Stomach (tissue), 9 donors: ENCODE measurements around the gene S100A4. TPM values are rescaled to one million over a fixed set of nuclear protein-coding genes. Genes with fewer than 3 reads are reported as not detected.
A peak's percentile ranks its signal among the peaks of the same experiment; 100 is the strongest.

ENCODE experiments used
- DNase-seq, 2 donors: peaks; one replicate each; pipeline versions ENCODE4 v3.0.0 to v3.0.0-alpha.2; 2013 to 2019
- H3K27ac ChIP-seq, 5 donors: fragments of 200-600 bp in 4 of 5; sonication (generic) in 4 of 5; one replicate each; pipeline ENCODE4 v1.5.1; 2013 to 2019; ENCODE audit warnings: mild to moderate bottlenecking in 1 of 5, moderate library complexity in 1 of 5
- H3K27me3 ChIP-seq, 3 donors: fragments of 200-600 bp; sonication (generic); one replicate each; pipeline ENCODE4 v1.5.1; 2017 to 2019; ENCODE audit warnings: mixed run types in 1 of 3
- H3K36me3 ChIP-seq, 4 donors: fragments of 200-600 bp; sonication (generic); 1 replicate in 3 of 4; 2 replicates in 1 of 4; pipeline ENCODE4 v1.5.1; 2016 to 2019
- H3K4me1 ChIP-seq, 4 donors: fragments of 200-600 bp; sonication (generic); one replicate each; pipeline ENCODE4 v1.5.1; 2016 to 2019
- H3K4me3 ChIP-seq, 4 donors: fragments of 200-600 bp; sonication (generic) in 3 of 4; one replicate each; pipeline ENCODE4 v1.5.1; 2016 to 2019; ENCODE audit warnings: mild to moderate bottlenecking in 1 of 4
- H3K9me3 ChIP-seq, 4 donors: fragments of 200-600 bp; sonication (generic); one replicate each; pipeline ENCODE4 v1.5.1; 2016 to 2019
- EP300 ChIP-seq: sonication (generic); formaldehyde crosslinking; IDR thresholded peaks from one replicate; pipeline ENCODE4 v1.6.1; 2017; ENCODE audit warnings: antibody characterized with exemption
- POLR2A ChIP-seq, 4 donors: fragments of 450-650 bp; IDR thresholded peaks; one replicate each; pipeline ENCODE4 v1.6.1; 2016; ENCODE audit warnings: antibody characterized with exemption in 4 of 4, control low read depth in 2 of 4, mild to moderate bottlenecking in 1 of 4, moderate library complexity in 1 of 4
- POLR2AphosphoS5 ChIP-seq, 3 donors: sonication (generic); formaldehyde crosslinking; IDR thresholded peaks; one replicate each; pipeline ENCODE4 v1.6.1; 2016; ENCODE audit warnings: antibody characterized with exemption in 3 of 3
- WGBS, 5 donors: extraction: QIAGEN DNeasy Blood & Tissue Kit in 3 of 5; methylation state at CpG; one replicate each; pipeline versions ENCODE4 v1.1.5 to v1.1.7; 2013 to 2018; 5-methylcytosine and 5-hydroxymethylcytosine counted together
- intact Hi-C: fragments of 100-400 bp; cut with DNase I; formaldehyde crosslinking; loops from one replicate; pipeline ENCODE4 v1.15.1; 2023; ENCODE audit warnings: low total_unique reads
- polyA plus RNA-seq, 3 donors: library from polyadenylated mRNA; stranded (reverse); fragments of 200-250 nt; gene quantifications; one replicate each; pipeline ENCODE4 v1.2.3, GENCODE V29; 2013
- total RNA-seq, 5 donors: library from RNA; depleted of rRNA; stranded (reverse); fragments of >200 nt; gene quantifications; one replicate each; pipeline versions ENCODE4 v1.1.0 to v1.2.3, GENCODE V29; 2014 to 2016
- TF ChIP-seq, protein P1 (sequence below), 7 experiments: fragments of 450-650 bp in 4 of 7; fragments of 200-600 bp in 3 of 7; sonication (generic) in 3 of 7; IDR thresholded peaks; one replicate each; pipeline ENCODE4 v1.5.1; 2016 to 2019; ENCODE audit warnings: antibody characterized with exemption in 7 of 7, control low read depth in 2 of 7, mild to moderate bottlenecking in 1 of 7
- donor health status: healthy with polysubstance abuse.
- donor health status: Bipolar disorder and iron deficiency.
- donor health status: healthy.

Gene S100A4
- total and polyA plus RNA-seq, 8 donors = 9.9 to 541 (median 40.1) TPM

DNA sequence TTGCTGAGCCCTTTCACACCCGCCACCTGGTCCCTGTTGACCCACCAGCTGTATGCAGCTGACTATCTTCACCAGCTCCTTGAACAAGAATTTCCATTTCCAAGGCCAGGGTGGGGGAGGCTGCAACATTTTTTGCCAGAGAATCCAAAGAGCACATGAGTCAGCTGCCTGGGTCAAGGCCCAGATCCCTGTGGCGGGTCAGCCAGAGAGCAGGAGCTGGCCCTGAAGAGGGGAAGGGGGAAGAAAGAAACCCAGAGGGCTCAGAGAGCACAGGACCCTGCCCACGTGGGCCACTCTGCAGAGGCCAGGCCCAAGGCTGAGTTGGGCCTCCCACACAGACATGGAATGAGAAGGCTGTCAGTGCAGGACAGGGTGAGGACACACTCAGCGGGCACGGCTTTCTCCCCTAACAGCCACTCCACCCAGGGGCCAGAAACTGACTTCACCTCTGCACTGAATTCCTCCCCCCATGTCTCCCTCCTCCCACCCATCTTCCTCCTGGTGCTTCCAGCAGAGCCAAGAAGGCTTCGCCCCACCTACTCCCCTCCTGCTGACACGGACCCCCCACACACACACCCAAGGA lies 38.7 kb downstream of the S100A4 start:
- peak; percentile 52 to 90 for DNase-seq
- TF ChIP-seq, protein P1, sequence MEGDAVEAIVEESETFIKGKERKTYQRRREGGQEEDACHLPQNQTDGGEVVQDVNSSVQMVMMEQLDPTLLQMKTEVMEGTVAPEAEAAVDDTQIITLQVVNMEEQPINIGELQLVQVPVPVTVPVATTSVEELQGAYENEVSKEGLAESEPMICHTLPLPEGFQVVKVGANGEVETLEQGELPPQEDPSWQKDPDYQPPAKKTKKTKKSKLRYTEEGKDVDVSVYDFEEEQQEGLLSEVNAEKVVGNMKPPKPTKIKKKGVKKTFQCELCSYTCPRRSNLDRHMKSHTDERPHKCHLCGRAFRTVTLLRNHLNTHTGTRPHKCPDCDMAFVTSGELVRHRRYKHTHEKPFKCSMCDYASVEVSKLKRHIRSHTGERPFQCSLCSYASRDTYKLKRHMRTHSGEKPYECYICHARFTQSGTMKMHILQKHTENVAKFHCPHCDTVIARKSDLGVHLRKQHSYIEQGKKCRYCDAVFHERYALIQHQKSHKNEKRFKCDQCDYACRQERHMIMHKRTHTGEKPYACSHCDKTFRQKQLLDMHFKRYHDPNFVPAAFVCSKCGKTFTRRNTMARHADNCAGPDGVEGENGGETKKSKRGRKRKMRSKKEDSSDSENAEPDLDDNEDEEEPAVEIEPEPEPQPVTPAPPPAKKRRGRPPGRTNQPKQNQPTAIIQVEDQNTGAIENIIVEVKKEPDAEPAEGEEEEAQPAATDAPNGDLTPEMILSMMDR (IDR thresholded peaks at IDR 0.05) = no peak
- TF ChIP-seq EP300 (no peak), POLR2AphosphoS5 (IDR thresholded peaks at IDR 0.05) (peak; percentile 72 to 78 (median 78)), POLR2A (IDR thresholded peaks at IDR 0.05) (no peak)
- intact Hi-C loops = no loop called here
- peak overlapping the region; percentile 59 to 82 (median 72) for H3K27ac ChIP-seq
- no peaks in the 10 kb centered on the region for H3K27me3 ChIP-seq
- 50 to 64% (median 58%) methylated on average over 7 of the region's 7 CpGs for WGBS, 5 donors
- H3K4me3 ChIP-seq = no peak overlapping the region
- peaks cover 4 to 25% (median 15%) of the 10 kb centered on the region in 4 donors for H3K4me1 ChIP-seq
- H3K9me3 ChIP-seq = no peaks in the 10 kb centered on the region
- H3K36me3 ChIP-seq = no peaks in the 10 kb centered on the region

DNA sequence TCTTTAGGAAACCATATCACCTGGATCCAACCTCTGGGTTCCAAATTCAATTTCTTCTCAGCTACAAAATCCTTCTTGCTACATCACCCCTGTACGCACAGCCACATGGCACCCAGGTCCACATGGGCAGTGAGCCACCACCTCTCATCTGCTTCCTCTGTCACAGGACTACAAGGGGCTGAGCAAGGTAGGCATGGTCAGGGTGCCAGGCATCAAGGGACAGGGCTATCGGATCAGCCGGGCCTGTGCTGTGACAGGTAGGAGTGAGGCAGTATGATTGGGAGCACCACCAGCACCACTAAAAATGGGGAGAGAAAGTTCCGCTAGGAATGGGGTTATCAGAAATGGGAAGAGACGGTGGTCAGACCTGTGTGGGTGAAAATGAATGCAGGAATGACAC lies 39.2 kb downstream of the S100A4 start:
- peaks cover 4 to 25% (median 15%) of the 10 kb centered on the region in 4 donors for H3K4me1 ChIP-seq
- intact Hi-C loops = no loop called here
- DNase-seq = no peak
- TF ChIP-seq POLR2A (IDR thresholded peaks at IDR 0.05) = no peak
- TF ChIP-seq POLR2AphosphoS5 (IDR thresholded peaks at IDR 0.05) = no peak
- TF ChIP-seq, protein P1 (IDR thresholded peaks at IDR 0.05) = no peak
- TF ChIP-seq EP300 = no peak
- no peak overlapping the region for H3K4me3 ChIP-seq
- H3K27ac ChIP-seq = peak overlapping the region in 4 of 5 donors; percentile 10 to 82 (median 76)
- no peaks in the 10 kb centered on the region for H3K27me3 ChIP-seq
- no peaks in the 10 kb centered on the region for H3K9me3 ChIP-seq
- no peaks in the 10 kb centered on the region for H3K36me3 ChIP-seq
- 79 to 87% (median 84%) methylated on average over 5 of the region's 5 CpGs for WGBS, 5 donors

DNA sequence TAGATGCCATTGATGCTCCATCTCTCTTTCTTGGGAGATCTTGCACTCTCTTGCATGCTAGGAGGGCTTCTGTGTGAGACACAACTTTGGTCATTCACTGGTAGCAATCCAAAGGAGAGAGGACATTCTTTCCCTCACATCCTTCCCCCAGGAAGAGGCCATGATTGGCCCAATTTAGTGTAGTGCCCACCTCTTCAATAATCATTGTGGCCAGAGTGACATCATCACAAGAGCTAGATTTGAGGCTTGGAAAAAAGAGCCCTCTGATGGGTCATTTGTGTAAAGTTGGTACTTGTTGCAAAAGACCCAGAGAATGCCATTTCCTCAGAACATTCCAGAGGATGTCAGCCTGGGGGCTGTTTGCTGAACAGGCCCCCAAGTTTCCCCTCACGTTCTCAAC lies 40.0 kb downstream of the S100A4 start:
- DNase-seq = no peak
- TF ChIP-seq, protein P1 (IDR thresholded peaks at IDR 0.05) = no peak
- TF ChIP-seq POLR2AphosphoS5 (IDR thresholded peaks at IDR 0.05) (no peak), POLR2A (IDR thresholded peaks at IDR 0.05) (no peak), EP300 (no peak)
- Histone ChIP-seq H3K9me3 (no peaks in the 10 kb centered on the region), H3K27me3 (no peaks in the 10 kb centered on the region), H3K4me1 (peaks cover 4 to 20% (median 10%) of the 10 kb centered on the region in 4 donors), H3K27ac (peak overlapping the region in 1 of 5 donors; percentile 79), H3K4me3 (no peak overlapping the region), H3K36me3 (no peaks in the 10 kb centered on the region)
- WGBS, 5 donors = 71 to 100% (median 88%) methylated on average over 1 of the region's 1 CpG
- intact Hi-C loops = no loop called here

DNA sequence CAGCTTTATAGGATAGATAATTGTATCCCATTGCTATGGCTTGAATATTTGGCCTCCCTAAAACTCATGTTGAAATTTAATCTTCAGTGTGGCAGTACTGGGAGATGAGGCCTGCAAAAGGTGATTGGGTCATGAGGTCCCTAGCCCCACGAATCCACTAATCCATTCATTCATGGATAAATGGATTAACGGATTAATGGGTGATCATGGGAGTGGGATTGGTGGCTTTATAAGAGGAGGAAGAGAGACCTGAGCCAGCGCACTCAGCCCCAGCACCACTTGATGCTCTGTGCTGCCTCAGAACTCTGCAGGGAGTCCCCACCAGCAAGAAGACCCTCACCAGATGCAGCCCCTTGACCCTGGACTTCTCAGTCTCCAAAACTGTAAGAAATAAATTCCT lies 41.8 kb downstream of the S100A4 start:
- no peak for TF ChIP-seq POLR2A (IDR thresholded peaks at IDR 0.05)
- no peak for TF ChIP-seq EP300
- TF ChIP-seq, protein P1 (IDR thresholded peaks at IDR 0.05) = no peak
- TF ChIP-seq POLR2AphosphoS5 (IDR thresholded peaks at IDR 0.05) = no peak
- H3K4me1 ChIP-seq = peaks cover 4 to 20% (median 10%) of the 10 kb centered on the region in 4 donors
- H3K27me3 ChIP-seq = peaks cover 0 to 4% (median 0%) of the 10 kb centered on the region in 3 donors
- 71 to 87% (median 83%) methylated on average over 3 of the region's 3 CpGs for WGBS, 5 donors
- no peaks in the 10 kb centered on the region for H3K36me3 ChIP-seq
- no peak overlapping the region for H3K4me3 ChIP-seq
- intact Hi-C loops = no loop called here
- no peaks in the 10 kb centered on the region for H3K9me3 ChIP-seq
- no peak for DNase-seq
- H3K27ac ChIP-seq = no peak overlapping the region
